Activated naive CD8-positive, alpha-beta T cell treated with anti-CD3 and anti-CD28 coated beads for 36 hours (primary cell): ENCODE measurements around the gene PRDX5. TPM values are rescaled to one million over a fixed set of nuclear protein-coding genes. Genes with fewer than 3 reads are reported as not detected.

Experiments
- DNase-seq: peaks from one replicate; pipeline ENCODE4 v3.0.0; 2021
- H3K27ac Mint-ChIP-seq: one replicate; pipeline ENCODE4 v1.8.0; 2022; ENCODE audit warnings: mild to moderate bottlenecking, moderate library complexity, mixed read lengths
- H3K27me3 Mint-ChIP-seq: one replicate; pipeline ENCODE4 v1.8.0; 2022; ENCODE audit warnings: mild to moderate bottlenecking, mixed read lengths
- H3K36me3 Mint-ChIP-seq: one replicate; pipeline ENCODE4 v1.8.0; 2021; ENCODE audit warnings: mild to moderate bottlenecking, mixed read lengths
- H3K4me1 Mint-ChIP-seq: one replicate; pipeline ENCODE4 v1.8.0; 2021; ENCODE audit warnings: mixed read lengths
- H3K4me3 Mint-ChIP-seq: one replicate; pipeline ENCODE4 v1.8.0; 2022; ENCODE audit warnings: mild to moderate bottlenecking, moderate library complexity, mixed read lengths
- H3K9me3 Mint-ChIP-seq: one replicate; pipeline ENCODE4 v1.8.0; 2022; ENCODE audit warnings: mixed read lengths
- total RNA-seq, 2 experiments: library from RNA; stranded (reverse); gene quantifications; one replicate each; pipeline ENCODE4 v1.2.3, GENCODE V29; 2021

Gene PRDX5
- total RNA-seq, 2 experiments from 2014 or later: 111 to 116 TPM

GRCh38 chr11:64352995-64353714 is 35.2 kb downstream of the PRDX5 start:
- Mint-ChIP-seq H3K4me3 (no peak overlapping the region), H3K36me3 (peaks cover 7% of the 10 kb centered on the region), H3K4me1 (peaks cover 12% of the 10 kb centered on the region), H3K27ac (no peak overlapping the region), H3K9me3 (no peaks in the 10 kb centered on the region), H3K27me3 (no peaks in the 10 kb centered on the region)
- DNase-seq: no peak

- H3K4me3 Mint-ChIP-seq: no peak overlapping the region
- DNase-seq: no peak
- H3K27me3 Mint-ChIP-seq: no peaks in the 10 kb centered on the region
- H3K27ac Mint-ChIP-seq: no peak overlapping the region
- peaks cover 7% of the 10 kb centered on the region for H3K36me3 Mint-ChIP-seq
- H3K4me1 Mint-ChIP-seq: peaks cover 14% of the 10 kb centered on the region
- no peaks in the 10 kb centered on the region for H3K9me3 Mint-ChIP-seq
Observed at GRCh38 chr11:64353715-64354506, 36.0 kb downstream of the PRDX5 start.

GRCh38 chr11:64355078-64355940 is 37.4 kb downstream of the PRDX5 start:
- DNase-seq: peak; percentile 74
- H3K4me1 Mint-ChIP-seq: peaks cover 23% of the 10 kb centered on the region
- no peak overlapping the region for H3K27ac Mint-ChIP-seq
- peaks cover 7% of the 10 kb centered on the region for H3K36me3 Mint-ChIP-seq
- no peaks in the 10 kb centered on the region for H3K9me3 Mint-ChIP-seq
- no peak overlapping the region for H3K4me3 Mint-ChIP-seq
- H3K27me3 Mint-ChIP-seq: no peaks in the 10 kb centered on the region

- Mint-ChIP-seq H3K4me3 (peak overlapping the region; percentile 50), H3K36me3 (peaks cover 9% of the 10 kb centered on the region), H3K27me3 (no peaks in the 10 kb centered on the region), H3K4me1 (peaks cover 32% of the 10 kb centered on the region), H3K9me3 (no peaks in the 10 kb centered on the region), H3K27ac (no peak overlapping the region)
- DNase-seq: peak; percentile 58
Observed at GRCh38 chr11:64356498-64357411, 38.8 kb downstream of the PRDX5 start.

- no peak for DNase-seq
- Mint-ChIP-seq H3K4me3 (no peak overlapping the region), H3K9me3 (no peaks in the 10 kb centered on the region), H3K36me3 (peaks cover 10% of the 10 kb centered on the region), H3K27me3 (no peaks in the 10 kb centered on the region), H3K27ac (no peak overlapping the region), H3K4me1 (peaks cover 37% of the 10 kb centered on the region)
Observed at GRCh38 chr11:64357446-64357845, 39.5 kb downstream of the PRDX5 start.

GRCh38 chr11:64357904-64358535 is 40.1 kb downstream of the PRDX5 start:
- Mint-ChIP-seq H3K4me3 (peak overlapping the region; percentile 65), H3K27ac (peak overlapping the region; percentile 62), H3K4me1 (peaks cover 37% of the 10 kb centered on the region), H3K9me3 (no peaks in the 10 kb centered on the region), H3K27me3 (no peaks in the 10 kb centered on the region), H3K36me3 (peaks cover 13% of the 10 kb centered on the region)
- DNase-seq: peak; percentile 60

- no peak for DNase-seq
- no peaks in the 10 kb centered on the region for H3K9me3 Mint-ChIP-seq
- H3K4me1 Mint-ChIP-seq: peaks cover 37% of the 10 kb centered on the region
- H3K27ac Mint-ChIP-seq: peak overlapping the region; percentile 62
- H3K36me3 Mint-ChIP-seq: peaks cover 13% of the 10 kb centered on the region
- H3K4me3 Mint-ChIP-seq: peak overlapping the region; percentile 65
- H3K27me3 Mint-ChIP-seq: no peaks in the 10 kb centered on the region
Observed at GRCh38 chr11:64358536-64358906, 40.6 kb downstream of the PRDX5 start.

- peaks cover 37% of the 10 kb centered on the region for H3K4me1 Mint-ChIP-seq
- DNase-seq: peak; percentile 77
Observed at GRCh38 chr11:64358907-64359711, 41.2 kb downstream of the PRDX5 start, which contains the start of gene RPS6KA4. RPS6KA4 (plus strand) TSS chr11:64359162; CDS start chr11:64359236, 74 bp downstream.

GRCh38 chr11:64359712-64360445 is 42.0 kb downstream of the PRDX5 start:
- Mint-ChIP-seq H3K9me3 (no peaks in the 10 kb centered on the region), H3K27me3 (no peaks in the 10 kb centered on the region), H3K4me3 (peak overlapping the region; percentile 88), H3K27ac (peak overlapping the region; percentile 66), H3K4me1 (peaks cover 35% of the 10 kb centered on the region), H3K36me3 (peaks cover 16% of the 10 kb centered on the region)
- peak; percentile 47 for DNase-seq

More at GRCh38 chr11:64358907-64359711, 41.2 kb downstream of the PRDX5 start, which contains the start of gene RPS6KA4:
- Mint-ChIP-seq H3K9me3 (no peaks in the 10 kb centered on the region), H3K27me3 (no peaks in the 10 kb centered on the region), H3K4me3 (peak within 1 kb of the TSS; percentile 88), H3K27ac (peak within 1 kb of the TSS; percentile 66), H3K36me3 (peaks cover 13% of the 10 kb centered on the region)

- H3K27me3 Mint-ChIP-seq: no peaks in the 10 kb centered on the region
- peaks cover 16% of the 10 kb centered on the region for H3K36me3 Mint-ChIP-seq
- H3K27ac Mint-ChIP-seq: no peak overlapping the region
Observed at GRCh38 chr11:64360448-64360921, 42.6 kb downstream of the PRDX5 start.

GRCh38 chr11:64361659-64362058 is 43.7 kb downstream of the PRDX5 start:
- H3K4me1 Mint-ChIP-seq: peaks cover 30% of the 10 kb centered on the region
- DNase-seq: no peak
- no peaks in the 10 kb centered on the region for H3K27me3 Mint-ChIP-seq
- H3K9me3 Mint-ChIP-seq: no peaks in the 10 kb centered on the region
- H3K27ac Mint-ChIP-seq: no peak overlapping the region
- no peak overlapping the region for H3K4me3 Mint-ChIP-seq
- H3K36me3 Mint-ChIP-seq: peaks cover 16% of the 10 kb centered on the region

More at GRCh38 chr11:64360448-64360921, 42.6 kb downstream of the PRDX5 start:
- no peaks in the 10 kb centered on the region for H3K9me3 Mint-ChIP-seq
- peaks cover 33% of the 10 kb centered on the region for H3K4me1 Mint-ChIP-seq
- H3K4me3 Mint-ChIP-seq: peak overlapping the region; percentile 88
- no peak for DNase-seq

GRCh38 chr11:64362339-64362738 is 44.4 kb downstream of the PRDX5 start:
- no peaks in the 10 kb centered on the region for H3K9me3 Mint-ChIP-seq
- H3K4me1 Mint-ChIP-seq: peaks cover 30% of the 10 kb centered on the region
- H3K4me3 Mint-ChIP-seq: no peak overlapping the region
- H3K36me3 Mint-ChIP-seq: peaks cover 16% of the 10 kb centered on the region
- H3K27ac Mint-ChIP-seq: no peak overlapping the region
- DNase-seq: no peak
- no peaks in the 10 kb centered on the region for H3K27me3 Mint-ChIP-seq
